Middle frontal gyrus (tissue), 1 donor: ENCODE data around the gene COPS3.
A peak's percentile ranks its signal among the peaks of the same experiment; 100 is the strongest.

Source experiments
- DNase-seq: peaks from one replicate; pipeline ENCODE4 v3.0.0-alpha.2; 2015; ENCODE audit warnings: low spot score; ENCODE audit errors: extremely low spot score

Gene COPS3

DNA sequence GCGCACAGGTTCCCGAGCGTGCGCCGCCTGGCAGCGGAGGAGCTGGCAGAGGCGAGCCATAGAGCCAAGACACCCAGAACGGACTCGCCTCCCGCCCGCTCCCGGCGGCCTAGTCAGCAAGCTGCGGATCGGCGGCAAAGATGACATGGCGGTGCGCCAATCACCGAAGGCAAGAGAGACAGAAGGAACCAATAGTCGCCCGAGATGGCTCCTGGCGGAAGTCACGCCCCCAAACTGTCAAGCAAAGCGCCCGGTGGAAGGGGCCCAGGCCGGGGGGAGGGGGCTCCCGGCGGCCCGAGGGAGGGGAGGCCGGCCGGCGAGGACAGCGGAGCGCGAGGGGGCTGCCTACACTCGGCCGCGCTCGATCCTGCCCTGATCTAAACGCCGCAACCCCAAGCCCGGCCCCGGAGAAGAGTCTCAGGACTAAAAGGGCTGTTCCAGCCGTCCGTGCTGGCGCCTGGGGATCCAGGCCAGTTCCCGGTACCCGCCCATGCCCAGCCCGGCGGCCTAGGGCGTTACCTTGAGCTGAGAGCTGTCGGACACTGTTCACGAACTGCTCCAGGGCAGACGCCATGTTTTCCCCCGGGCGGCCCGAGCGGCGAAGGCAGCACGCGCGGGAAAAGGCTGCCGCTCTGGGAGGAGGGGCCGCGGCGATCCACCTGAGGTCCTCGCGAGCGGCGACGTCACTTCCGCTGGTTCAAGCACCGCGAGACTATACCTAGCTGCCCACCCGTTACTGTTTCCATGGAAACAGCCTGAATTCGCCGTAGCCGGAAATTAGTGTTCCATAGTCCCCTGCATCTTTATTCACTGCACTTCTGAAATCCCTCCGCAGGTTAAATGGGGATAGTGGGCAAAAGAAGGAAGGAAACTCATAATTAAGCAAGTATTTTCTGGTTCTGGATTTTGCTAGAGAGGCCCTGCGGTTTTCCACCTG, at the start of gene COPS3:
TSS of gene COPS3 (minus strand) at position 634 of the 937 bp plus-strand sequence. CDS start at position 574, 60 bp downstream.
- peak; percentile 97 for DNase-seq

GRCh38 chr17:17328251-17328650, 47.2 kb upstream of the COPS3 start:
- no peak for DNase-seq

- no peak for DNase-seq
These were observed 45.3 kb upstream of the COPS3 start for GRCh38 chr17:17326275-17326875.

DNA sequence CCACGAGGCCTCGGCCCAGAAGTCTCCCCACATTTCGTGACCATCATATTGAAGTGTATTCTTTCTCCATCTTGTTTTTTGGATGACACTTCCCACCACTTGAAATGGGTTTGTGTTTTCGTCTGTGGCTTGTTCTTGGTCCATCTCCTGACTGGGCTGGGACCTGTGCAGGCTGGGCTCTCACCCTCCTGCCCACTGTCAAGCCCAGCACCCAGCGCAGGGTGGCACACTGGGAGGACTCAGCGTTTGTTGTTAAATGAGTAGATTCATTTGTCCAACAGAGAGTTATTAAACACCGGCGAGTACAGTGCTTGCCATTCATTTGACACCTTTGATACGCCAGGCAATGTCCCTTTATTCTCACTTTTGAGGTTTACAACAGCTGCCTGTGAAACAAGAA, 44.8 kb upstream of the COPS3 start:
- no peak for DNase-seq

- no peak for DNase-seq
These were observed 44.2 kb upstream of the COPS3 start for GRCh38 chr17:17325228-17325627.

DNA sequence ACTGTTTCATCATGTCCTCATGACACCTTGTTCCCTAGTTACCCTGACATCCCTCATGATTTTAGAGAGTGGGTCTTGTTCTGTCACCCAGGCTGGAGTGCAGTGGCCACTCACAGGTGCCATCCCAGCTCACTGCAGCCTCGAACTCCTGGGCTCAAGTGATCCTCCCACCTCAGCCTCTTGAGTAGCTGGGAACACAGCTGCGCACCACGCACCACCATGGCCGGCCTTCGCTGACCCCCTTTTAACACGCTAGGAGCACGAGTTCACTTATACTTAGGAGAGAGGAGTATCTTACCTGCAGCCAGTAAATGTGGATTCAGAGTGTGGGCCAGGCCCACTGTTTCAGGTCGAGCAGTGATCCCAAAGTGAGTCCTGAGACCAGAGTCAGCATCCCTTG, 43.6 kb upstream of the COPS3 start:
- no peak for DNase-seq

DNA sequence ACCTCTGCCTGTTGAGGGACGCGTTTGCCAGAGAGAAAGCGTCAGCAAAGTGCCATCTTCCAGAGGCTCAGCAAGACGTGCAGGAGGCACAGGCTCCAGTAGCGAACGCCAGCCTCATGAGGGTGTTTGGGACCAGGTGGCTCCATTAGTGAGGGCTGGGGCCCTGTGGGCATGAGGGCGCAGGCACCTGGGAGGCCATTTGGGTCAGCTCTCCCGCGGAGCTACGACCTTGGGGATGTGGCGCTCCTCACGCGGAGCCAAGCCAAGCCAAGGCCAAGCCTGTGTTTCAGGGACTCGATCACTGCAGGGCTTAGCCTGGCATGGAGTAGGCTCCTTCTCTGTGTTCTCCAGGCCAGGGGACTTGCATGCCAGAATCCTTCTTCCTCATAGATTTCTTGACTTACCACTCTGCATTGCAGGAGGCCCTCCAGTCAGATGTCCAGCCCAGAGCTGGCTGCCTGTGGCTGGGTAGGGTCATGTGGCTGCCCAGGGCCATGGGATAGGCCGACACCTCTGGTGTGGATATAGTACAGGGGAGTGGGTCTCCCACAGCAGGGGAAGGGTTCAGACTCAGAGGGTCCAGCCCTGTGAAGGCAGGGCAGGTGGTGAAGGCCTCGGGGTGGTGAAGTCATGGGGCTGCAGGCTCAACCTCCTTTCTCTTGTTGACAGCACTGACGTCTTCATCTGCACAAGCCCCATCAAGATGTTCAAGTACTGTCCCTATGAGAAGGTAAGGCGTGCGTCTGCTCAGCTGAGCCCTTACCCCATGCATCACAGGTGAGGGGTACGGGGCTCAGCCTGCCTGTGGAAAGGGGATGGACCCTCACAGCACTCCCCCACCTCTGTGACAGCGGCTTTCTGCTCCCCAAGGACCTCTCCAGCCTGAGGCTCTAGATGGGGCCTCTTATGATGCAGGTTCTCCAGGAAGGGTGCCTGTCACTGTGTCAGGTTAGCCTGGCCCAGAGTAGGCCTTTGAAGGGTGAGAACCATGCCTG, 41.8 kb upstream of the COPS3 start:
- DNase-seq, result no peak

DNA sequence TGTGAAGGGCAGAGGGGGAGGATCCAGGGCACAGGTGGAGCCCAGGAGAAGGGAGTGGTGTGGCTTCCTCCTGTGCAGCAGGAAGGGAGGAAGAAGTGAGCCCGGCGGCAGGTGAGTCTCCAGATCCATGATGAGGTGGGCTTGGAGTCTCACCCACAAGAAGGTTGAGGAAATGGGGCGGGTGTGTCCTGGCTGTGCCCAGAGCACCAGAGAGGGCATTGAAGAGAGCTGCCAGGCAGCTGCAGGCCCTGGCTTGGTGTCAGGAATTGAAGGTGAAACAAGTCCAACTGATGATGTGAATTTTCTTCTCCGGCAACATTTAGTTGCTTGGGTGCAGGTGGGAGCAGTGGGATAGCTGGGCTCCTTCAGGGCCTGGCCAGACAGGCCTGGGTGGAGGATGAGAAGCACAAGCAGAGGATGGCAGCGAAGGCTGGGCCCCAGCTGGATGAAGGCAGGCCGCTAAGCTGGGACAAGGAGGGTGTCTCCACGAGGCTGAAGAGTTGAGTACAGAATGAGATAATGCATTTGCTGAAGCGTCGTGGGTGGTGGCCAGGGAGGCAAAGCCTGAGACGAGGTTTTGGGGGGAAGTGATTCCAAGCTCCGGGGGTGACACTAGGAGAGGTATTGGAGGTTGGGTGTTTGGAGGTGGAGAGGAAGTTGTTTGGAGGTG, 40.4 kb upstream of the COPS3 start:
- no peak for DNase-seq

DNA sequence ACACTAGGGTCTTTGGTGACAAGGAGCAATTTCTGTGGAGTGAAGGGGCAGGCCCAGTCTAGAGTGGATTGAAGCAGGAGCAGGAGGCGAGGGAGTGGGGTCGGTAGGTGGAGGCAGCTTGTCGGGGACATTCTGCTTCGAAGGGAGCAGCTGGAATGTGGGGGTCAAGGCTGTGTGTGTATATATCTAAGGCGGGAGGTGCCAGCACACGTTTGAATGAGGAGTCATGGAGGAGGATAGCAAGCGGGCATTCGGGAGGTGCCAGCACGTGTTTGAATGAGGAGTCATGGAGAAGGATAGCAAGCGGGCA, 39.8 kb upstream of the COPS3 start:
- no peak for DNase-seq

GRCh38 chr17:17320188-17320910, 39.3 kb upstream of the COPS3 start:
- DNase-seq, result no peak

GRCh38 chr17:17315142-17315821, 34.2 kb upstream of the COPS3 start:
- DNase-seq, result no peak

DNA sequence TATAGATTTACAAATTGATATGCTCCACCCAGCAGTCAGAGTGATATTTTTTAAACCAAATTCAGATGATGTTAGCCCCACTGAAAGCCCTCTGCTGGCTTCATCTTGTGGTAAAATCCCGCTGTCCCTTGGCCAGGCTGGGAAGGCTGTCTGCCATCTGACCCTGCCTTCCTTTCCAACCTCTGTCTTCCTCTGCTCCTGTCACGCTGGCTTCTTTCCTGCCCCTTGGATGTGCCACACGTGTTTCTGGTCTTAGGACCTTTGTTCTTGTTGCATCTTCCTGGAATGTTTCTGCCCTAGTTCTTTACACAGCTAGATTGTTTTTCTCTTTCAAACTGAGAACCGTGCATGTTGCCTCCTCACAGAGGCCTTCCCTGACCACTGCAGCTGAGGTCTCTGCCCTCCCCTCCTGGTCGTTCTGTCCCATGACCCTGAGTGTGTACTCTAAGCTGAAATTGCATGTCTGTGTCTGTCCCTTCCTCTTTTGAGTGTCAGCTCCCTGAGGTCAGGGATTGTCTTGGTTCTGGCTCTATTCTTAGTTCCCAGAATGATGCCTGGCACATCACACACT, 33.5 kb upstream of the COPS3 start:
- no peak for DNase-seq

- DNase-seq, result no peak
These were observed 32.4 kb upstream of the COPS3 start for GRCh38 chr17:17313350-17313991.

DNA sequence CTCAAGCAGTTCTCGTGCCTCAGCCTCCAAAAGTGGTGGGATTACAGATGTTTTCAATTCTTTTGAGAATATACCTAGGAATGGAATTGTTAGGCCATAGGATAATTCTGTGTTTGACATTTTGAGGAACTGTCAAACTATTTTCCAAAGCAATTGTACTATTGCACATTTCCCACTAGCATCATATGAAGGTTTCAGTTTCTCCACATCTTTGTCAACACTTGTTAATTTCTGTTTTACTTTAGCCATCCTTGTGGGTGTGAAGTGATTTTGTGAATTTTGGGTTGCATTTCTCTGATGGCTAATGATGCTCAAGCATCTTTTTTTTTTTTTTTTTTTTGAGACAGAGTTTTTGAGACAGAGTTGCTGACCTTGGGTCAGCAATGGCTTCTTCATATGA, 28.3 kb upstream of the COPS3 start:
- no peak for DNase-seq

DNA sequence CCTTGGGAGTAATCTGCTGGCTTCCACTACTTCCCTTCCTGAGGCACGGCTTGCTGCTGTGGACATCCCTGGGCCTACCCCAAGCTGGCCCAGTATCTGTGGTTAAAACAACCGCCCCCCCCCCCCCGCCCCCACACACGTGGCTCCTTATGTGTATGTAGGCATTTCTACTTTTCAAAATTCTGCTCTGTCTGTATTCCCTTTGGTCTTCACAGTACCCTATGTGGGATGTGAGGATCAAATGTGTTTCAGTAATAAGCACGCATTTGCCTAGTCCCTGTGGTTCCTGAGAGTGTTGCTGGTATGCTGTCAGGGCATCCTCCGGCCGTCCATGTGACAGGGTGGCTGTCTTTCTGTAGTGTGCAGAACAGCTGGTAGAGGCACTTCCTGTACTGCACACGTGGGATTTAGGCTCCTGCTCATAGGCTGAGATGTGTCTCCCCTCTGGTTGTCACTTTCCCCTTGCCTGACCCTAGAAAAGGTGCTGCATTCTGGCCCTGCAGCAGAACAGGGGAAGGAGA, 24.3 kb upstream of the COPS3 start:
- DNase-seq, result no peak

GRCh38 chr17:17304521-17304985, 23.5 kb upstream of the COPS3 start:
- no peak for DNase-seq

DNA sequence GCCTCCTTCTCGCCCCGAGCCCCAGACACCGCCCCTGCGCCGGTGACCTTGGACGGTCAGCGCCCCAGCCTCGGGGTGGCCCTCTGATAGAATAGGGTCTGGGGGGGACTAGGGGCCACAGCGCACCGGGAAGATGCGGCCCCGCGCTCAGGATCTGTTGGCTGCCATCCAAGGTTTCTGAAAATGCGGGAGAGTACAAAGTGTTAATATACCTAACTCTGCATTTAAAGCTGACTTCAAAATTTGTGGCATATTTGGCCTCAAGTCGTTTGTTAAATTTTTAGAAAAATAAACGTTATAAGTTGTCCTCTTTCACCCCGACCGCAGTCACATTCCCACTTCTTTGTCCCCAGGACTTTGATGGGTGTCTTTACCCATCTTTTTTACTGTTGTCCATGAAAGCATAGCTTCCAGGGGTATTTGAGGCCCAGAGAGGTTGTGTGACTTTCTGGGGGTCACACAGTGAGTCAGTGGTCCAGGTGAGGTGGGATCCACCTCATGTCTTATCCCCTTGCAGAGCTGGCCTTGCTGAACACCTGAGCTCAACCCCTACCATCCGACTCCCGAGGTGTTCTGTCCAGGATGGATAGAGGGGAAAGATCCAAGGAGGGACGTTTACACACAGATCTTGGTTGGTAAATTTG, 22.9 kb upstream of the COPS3 start:
- DNase-seq, result no peak
